WTC11 (cell line): ENCODE data around the gene PLCB2.

Experiments
- ESRRA ChIP-seq: sonication (generic); formaldehyde crosslinking; IDR thresholded peaks from 2 replicates; pipeline ENCODE4 v1.8.1; 2022; ENCODE audit warnings: mild to moderate bottlenecking, missing genetic modification reagents, borderline replicate concordance
- FOXJ3 ChIP-seq: sonication (generic); formaldehyde crosslinking; IDR thresholded peaks from 2 replicates; pipeline ENCODE4 v1.9.0; 2021; ENCODE audit warnings: missing genetic modification reagents, mild to moderate bottlenecking, borderline replicate concordance
- FOXK1 ChIP-seq: sonication (generic); formaldehyde crosslinking; IDR thresholded peaks from 2 replicates; pipeline ENCODE4 v1.8.0; 2022; ENCODE audit warnings: mild to moderate bottlenecking, moderate library complexity, missing genetic modification reagents
- ZNF232 ChIP-seq: sonication (generic); formaldehyde crosslinking; IDR thresholded peaks from 2 replicates; pipeline ENCODE4 v1.8.0; 2022; ENCODE audit warnings: mild to moderate bottlenecking, missing genetic modification reagents
- TF ChIP-seq, protein P1 (sequence below): fragments of 200-600 bp; IDR thresholded peaks from 2 replicates; pipeline ENCODE4 v1.8.0; 2022; ENCODE audit warnings: antibody characterized with exemption
- TF ChIP-seq, protein P2 (sequence below): sonication (generic); formaldehyde crosslinking; IDR thresholded peaks from 2 replicates; pipeline ENCODE4 v1.8.1; 2023; ENCODE audit warnings: mild to moderate bottlenecking, moderate library complexity, missing genetic modification reagents
- TF ChIP-seq, protein P3 (sequence below): sonication (generic); formaldehyde crosslinking; IDR thresholded peaks from 2 replicates; pipeline ENCODE4 v1.8.1; 2022; ENCODE audit warnings: mild to moderate bottlenecking, moderate library complexity, missing genetic modification reagents

DNA sequence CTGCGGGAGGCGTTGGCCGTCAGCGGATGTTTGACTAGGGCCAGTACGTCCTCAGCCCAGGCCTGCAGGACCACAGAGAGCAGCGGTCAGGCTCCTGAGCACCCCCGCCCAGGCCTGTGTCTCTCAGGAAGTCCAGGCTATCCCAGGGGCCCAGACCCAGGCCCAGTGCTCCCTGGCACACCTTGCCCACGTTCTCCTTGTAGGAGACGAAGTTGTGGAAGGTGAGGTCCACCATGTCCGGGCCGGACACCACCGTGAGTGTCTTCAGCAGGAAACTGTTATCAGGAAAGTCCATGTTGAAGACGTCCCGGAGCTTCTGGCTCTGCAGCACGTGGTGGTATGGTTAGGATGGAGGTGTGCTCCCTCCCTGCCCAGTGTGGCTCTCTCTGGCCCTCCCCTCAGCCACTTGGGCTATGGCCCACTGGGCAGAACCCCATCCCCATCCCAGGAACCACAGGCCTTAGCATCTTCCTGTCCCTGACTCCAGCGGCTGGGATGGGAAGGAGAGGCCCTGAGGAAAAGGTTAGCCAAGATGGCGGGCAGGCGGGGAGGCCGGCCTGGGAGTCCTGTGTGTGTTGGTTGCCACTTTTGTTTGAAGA lies 5.3 kb downstream of the PLCB2 start:
- TF ChIP-seq, protein P1, sequence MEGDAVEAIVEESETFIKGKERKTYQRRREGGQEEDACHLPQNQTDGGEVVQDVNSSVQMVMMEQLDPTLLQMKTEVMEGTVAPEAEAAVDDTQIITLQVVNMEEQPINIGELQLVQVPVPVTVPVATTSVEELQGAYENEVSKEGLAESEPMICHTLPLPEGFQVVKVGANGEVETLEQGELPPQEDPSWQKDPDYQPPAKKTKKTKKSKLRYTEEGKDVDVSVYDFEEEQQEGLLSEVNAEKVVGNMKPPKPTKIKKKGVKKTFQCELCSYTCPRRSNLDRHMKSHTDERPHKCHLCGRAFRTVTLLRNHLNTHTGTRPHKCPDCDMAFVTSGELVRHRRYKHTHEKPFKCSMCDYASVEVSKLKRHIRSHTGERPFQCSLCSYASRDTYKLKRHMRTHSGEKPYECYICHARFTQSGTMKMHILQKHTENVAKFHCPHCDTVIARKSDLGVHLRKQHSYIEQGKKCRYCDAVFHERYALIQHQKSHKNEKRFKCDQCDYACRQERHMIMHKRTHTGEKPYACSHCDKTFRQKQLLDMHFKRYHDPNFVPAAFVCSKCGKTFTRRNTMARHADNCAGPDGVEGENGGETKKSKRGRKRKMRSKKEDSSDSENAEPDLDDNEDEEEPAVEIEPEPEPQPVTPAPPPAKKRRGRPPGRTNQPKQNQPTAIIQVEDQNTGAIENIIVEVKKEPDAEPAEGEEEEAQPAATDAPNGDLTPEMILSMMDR: no peak
- no peak for TF ChIP-seq ZNF232 (CRISPR knock-in tag)
- TF ChIP-seq, protein P2, sequence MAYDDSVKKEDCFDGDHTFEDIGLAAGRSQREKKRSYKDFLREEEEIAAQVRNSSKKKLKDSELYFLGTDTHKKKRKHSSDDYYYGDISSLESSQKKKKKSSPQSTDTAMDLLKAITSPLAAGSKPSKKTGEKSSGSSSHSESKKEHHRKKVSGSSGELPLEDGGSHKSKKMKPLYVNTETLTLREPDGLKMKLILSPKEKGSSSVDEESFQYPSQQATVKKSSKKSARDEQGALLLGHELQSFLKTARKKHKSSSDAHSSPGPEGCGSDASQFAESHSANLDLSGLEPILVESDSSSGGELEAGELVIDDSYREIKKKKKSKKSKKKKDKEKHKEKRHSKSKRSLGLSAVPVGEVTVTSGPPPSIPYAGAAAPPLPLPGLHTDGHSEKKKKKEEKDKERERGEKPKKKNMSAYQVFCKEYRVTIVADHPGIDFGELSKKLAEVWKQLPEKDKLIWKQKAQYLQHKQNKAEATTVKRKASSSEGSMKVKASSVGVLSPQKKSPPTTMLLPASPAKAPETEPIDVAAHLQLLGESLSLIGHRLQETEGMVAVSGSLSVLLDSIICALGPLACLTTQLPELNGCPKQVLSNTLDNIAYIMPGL (CRISPR knock-in tag): no peak
- TF ChIP-seq FOXJ3 (CRISPR knock-in tag): no peak
- TF ChIP-seq FOXK1 (CRISPR knock-in tag): no peak
- TF ChIP-seq ESRRA (CRISPR knock-in tag): no peak
- TF ChIP-seq, protein P3, sequence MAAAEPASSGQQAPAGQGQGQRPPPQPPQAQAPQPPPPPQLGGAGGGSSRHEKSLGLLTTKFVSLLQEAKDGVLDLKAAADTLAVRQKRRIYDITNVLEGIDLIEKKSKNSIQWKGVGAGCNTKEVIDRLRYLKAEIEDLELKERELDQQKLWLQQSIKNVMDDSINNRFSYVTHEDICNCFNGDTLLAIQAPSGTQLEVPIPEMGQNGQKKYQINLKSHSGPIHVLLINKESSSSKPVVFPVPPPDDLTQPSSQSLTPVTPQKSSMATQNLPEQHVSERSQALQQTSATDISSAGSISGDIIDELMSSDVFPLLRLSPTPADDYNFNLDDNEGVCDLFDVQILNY (CRISPR knock-in tag): no peak
